T47D (cell line): ENCODE results near the gene BRCA1.
"Not testable (repeated sequence)": the region's sequence is repeated elsewhere in the genome, so short reads cannot be mapped to it uniquely, and the experiment has no call there.

Experiments used
- DNase-seq, 2 experiments: peaks; one replicate each; pipeline versions ENCODE4 v3.0.0 to v3.0.0-alpha.2; 2011 to 2012; ENCODE audit warnings: low read depth in 1 of 2, low spot score in 1 of 2
- JUND ChIP-seq: IDR thresholded peaks from 2 replicates; pipeline ENCODE4 v1.6.1; 2012; ENCODE audit warnings: low read depth
- in situ Hi-C: cut with HindIII; loops from 2 replicates; pipeline ENCODE4 v1.10.0; 2016; ENCODE audit warnings: low sequenced_read_pairs, low pct_unique_long_range_greater_than_20kb

BRCA1 gene

GRCh38 chr17:43125133-43125966, at the start of gene BRCA1:
TSS of gene BRCA1 (minus strand) at chr17:43125364. CDS start at chr17:43124096, 1,268 bp downstream.
- in situ Hi-C loops: no loop called here
- no peak for TF ChIP-seq JUND
- DNase-seq: peak; percentile 100

GRCh38 chr17:43171586-43172487, 46.7 kb upstream of the BRCA1 start:
- in situ Hi-C loops: no loop called here
- peak in 1 of 2 experiments; percentile 46 for DNase-seq
- TF ChIP-seq JUND: no peak

DNA sequence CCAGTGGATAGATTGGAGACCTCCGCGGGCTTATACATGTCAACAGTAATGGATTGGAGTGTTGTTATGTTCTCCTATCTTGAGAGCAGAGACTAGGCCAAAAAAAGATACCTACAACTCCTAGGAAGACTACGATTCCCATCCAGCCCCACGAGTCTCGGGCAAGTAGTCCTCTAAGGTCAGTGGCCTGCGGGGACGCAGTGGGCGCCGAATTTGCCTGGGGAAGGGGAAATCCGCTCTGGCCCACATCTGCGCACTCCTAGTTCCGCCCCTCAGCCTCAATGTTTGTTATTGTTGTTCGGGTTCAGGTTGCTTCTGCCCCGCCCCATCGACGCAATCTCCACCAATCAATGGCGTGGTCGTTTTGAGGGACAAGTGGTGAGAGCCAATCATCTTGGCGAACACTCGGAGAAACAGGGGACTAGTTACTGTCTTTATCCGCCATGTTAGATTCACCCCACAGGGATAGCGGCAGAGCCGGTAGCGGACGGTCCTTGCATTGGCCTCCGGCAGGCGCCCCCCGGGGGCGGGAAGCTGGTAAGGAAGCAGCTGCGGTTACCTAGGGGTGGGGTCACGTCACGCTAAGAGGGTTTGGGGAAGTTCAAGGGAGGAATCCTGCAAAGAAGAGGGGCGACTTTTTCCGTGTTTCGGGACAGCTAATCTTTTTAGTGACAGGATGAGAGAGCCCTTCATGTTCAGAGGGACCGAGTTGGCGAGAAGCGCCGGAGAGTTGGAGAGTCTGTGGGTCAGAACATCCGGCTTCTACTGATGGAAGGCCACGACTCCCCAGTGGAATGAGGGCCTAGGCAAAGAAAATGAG, 45.8 kb upstream of the BRCA1 start, which contains the start of gene NBR1:
Gene NBR1, plus strand, starts transcription at position 449 of the 820 bp plus-strand sequence. CDS start 4,586 bp downstream, outside the sequence.
- peak; percentile 96 to 99 for DNase-seq
- TF ChIP-seq JUND: no peak
- in situ Hi-C loops: no loop called here

GRCh38 chr17:43170140-43170765, 45.1 kb upstream of the BRCA1 start:
- no peak for TF ChIP-seq JUND
- in situ Hi-C loops: no loop called here
- DNase-seq: peak; percentile 95 to 98

GRCh38 chr17:43169561-43170139, 44.5 kb upstream of the BRCA1 start:
- in situ Hi-C loops: no loop called here
- TF ChIP-seq JUND: no peak
- peak; percentile 32 to 87 for DNase-seq

GRCh38 chr17:43165971-43166370, 40.8 kb upstream of the BRCA1 start:
- in situ Hi-C loops: not testable (repeated sequence)

DNA sequence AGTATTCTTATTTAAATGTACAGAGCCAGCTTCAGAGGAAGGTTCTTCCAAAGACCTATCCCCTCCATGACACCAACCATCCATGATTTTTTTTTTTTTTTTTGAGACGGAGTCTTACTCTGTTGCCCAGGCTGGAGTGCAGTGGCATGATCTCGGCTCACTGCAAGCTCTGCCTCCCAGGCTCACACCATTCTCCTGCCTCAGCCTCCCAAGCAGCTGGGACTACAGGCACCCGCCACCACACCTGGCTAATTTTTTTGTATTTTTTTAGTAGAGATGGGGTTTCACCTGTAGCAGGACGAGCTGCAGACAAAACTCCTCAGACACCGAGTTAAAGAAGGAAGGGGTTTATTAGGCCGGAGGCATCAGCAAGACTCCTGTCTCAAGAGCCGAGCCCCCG, 34.8 kb upstream of the BRCA1 start:
- in situ Hi-C loops: not testable (repeated sequence)

More at GRCh38 chr17:43165971-43166370, 40.8 kb upstream of the BRCA1 start:
- not testable (repeated sequence) for DNase-seq

GRCh38 chr17:43159232-43159631, 34.1 kb upstream of the BRCA1 start:
- in situ Hi-C loops, DNase-seq: not testable (repeated sequence)

More for the DNA sequence above, 34.8 kb upstream of the BRCA1 start:
- DNase-seq: not testable (repeated sequence)

- in situ Hi-C loops: no loop called here
- no peak for DNase-seq
- TF ChIP-seq JUND: no peak
These were observed 30.5 kb upstream of the BRCA1 start for GRCh38 chr17:43155666-43156065.

DNA sequence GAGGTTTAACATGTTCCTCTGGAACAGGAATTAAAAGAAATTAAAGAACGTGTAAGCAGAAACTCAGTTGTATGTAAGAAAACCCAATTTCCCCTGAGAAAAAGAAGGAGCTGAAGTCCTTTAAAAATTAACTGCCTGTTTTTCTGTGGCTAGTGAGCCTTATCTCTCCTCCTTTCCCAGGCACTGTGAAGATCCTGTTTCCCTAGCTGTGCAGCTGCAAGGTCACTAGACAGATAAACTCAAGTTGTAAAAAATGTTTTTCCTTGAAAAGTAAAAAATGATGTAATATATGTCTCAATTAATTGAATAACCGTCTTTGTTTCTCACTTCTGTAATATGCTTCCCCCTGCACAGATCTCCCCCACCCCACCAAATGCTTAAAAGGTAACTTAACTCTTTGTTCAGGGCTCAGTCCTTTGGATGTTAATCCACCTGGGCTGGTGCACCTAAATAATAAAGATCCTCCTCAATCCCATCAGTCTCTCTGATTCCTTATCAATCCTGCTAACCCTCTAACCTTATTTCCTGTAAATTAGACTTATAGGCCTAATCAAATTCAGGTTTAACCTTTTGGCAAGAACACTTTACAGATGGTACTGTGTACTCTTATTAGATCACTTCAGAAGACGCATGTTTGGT, 28.2 kb upstream of the BRCA1 start:
- DNase-seq, in situ Hi-C loops: not testable (repeated sequence)

GRCh38 chr17:43151880-43152456, 26.8 kb upstream of the BRCA1 start:
- in situ Hi-C loops: no loop called here
- DNase-seq: no peak
- no peak for TF ChIP-seq JUND
